Activated naive CD4-positive, alpha-beta T cell treated with Interleukin-2 at 50 U/mL for 16 hours (primary cell): ENCODE data around the gene BNIP3.
A peak's percentile ranks its signal among the peaks of the same experiment; 100 is the strongest.

ENCODE experiments used
- DNase-seq: peaks from one replicate; pipeline ENCODE4 v3.0.0-alpha.2; 2020

The BNIP3 gene

GRCh38 chr10:131981429-131982184, at the start of gene BNIP3:
TSS of gene BNIP3 (minus strand) at chr10:131981923. CDS start at chr10:131981806, 117 bp downstream.
- DNase-seq: peak; percentile 97

DNA sequence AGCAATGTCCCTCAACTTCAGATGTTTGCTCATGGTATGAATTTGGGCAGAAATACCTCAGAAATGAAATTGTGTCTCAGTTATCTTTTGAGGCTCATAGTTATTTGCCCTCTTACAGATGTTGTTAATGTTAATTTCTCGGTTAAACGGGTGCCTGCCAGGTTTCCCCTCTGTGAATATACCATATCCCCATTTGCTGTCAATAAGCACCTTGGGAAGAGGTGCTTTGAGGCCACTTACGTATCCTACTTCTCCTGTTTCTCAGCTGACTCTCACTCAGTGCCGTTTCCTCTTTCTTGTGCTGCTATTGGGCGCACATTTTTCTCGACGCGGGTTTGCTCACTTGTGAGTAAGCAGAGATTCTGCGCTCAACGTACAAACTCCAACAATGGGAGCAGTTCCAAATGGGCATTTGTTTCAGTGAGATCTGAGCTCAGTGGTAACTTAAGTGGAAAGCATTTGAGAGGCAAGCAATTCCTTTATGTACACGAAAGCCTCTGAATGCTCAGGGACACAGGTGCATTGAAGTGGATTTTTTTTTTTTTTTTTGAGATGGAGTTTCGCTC, 49.3 kb upstream of the BNIP3 start:
- DNase-seq: no peak

DNA sequence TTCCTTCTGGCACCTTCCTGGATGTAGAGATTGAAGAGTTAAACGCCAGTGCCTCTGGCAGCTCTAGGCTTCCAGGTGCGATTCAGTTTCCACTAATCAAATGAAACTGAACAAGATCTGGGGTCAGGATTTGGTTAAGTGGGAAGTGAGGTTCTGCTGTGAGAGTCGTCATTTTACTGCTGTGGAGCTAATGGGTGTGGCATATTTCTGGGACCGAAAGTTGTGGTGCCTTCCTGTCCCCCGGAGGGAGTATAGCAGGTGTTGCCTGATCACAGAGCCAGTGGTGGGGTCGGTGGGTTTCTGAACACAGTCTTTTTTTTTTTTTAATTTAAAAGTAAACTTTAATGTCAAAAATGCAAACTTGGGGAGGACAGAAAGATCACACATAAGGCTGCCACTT, 47.0 kb upstream of the BNIP3 start:
- no peak for DNase-seq

DNA sequence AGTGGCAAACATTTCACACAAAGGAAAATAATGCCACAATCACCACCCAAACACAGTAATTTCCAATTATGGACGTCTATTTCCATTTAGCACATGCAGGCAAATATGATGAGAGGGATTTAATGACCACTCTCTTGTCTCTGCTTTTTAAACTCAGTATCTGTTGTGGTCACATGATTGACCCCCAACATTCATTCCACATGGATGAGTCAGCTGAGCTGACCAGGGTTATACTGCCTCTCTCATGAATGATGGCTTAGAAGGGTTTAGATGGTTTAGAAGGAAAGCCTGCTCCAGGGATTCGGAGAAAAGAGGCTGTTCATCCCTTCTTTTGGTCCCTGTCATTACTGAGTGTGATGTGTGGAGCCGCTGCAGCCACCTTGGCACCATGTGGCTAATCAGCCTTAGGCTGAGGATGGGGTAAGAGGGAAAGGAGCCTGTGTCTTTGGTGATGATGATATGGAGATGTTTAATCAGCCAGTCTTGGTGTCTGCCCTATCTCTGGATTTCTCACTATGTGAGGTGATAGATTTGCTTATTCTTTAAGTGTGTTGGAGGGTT, 45.8 kb upstream of the BNIP3 start:
- DNase-seq: no peak

- peak; percentile 78 for DNase-seq
Observed at GRCh38 chr10:132023092-132023811, 41.5 kb upstream of the BNIP3 start.

GRCh38 chr10:132022241-132022640, 40.5 kb upstream of the BNIP3 start:
- no peak for DNase-seq

- DNase-seq: no peak
Observed at GRCh38 chr10:132021504-132022143, 39.9 kb upstream of the BNIP3 start.

- DNase-seq: no peak
Observed at GRCh38 chr10:132021046-132021445, 39.3 kb upstream of the BNIP3 start.

GRCh38 chr10:132020456-132020855, 38.7 kb upstream of the BNIP3 start:
- DNase-seq: no peak

DNA sequence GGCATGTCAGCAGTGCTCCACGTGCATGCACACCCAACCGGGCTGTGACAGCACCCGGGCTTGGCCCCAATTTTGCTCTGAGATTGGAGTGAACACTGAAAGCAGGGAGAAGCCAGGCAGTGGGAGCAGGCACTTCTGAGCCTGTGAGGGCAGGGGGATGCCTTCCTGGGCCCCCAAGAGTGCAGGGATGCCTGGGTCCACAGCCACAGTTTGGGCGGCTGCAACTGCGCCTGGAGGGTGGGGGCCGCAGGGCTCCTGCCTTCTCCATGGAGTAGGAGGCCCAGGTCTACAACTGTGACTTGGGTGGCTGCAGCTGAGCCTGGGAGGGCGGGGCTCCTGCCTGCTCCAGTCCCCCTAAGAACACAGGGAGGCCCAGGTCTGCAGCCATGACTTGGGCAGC, 37.6 kb upstream of the BNIP3 start:
- DNase-seq: no peak

DNA sequence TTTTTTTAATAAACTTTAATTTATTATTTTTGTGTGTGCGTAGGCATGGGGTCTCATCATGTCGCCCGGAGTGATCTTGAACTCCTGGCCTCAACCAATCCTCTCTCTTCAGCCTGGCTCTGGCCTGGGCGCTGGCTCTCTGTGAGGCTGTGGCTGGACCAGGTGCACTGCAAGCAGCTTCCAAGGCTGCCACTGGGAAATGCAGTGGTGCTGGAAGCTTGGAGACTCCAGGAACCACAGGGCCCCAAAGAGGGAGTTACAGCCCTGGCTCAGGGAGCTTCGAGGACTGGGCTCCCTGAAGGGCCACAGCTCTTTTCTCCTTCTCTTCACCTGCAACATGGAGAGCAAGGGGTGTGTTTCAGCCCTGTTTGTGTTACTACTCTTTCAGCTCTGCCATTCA, 36.7 kb upstream of the BNIP3 start:
- no peak for DNase-seq

DNA sequence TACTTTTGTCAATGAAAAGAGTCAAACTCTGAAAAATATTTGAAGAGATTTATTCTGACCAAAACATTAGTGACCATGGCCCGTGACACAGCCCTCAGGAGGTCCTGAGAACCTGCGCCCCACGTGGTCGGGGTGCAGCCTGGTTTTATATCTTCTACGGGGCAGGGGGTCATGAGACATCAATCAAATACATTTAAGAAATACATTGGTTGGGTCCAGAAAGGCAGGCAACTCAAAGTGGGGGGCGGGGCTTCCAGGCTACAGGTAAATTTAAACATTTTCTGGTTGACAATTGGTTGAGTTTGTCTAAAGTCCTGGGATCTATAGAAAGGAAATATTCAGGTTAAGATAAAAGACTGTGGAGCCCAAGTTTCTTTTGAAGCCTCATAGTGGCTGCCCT, 34.8 kb upstream of the BNIP3 start:
- no peak for DNase-seq

- no peak for DNase-seq
Observed at GRCh38 chr10:132011445-132011844, 29.7 kb upstream of the BNIP3 start.

DNA sequence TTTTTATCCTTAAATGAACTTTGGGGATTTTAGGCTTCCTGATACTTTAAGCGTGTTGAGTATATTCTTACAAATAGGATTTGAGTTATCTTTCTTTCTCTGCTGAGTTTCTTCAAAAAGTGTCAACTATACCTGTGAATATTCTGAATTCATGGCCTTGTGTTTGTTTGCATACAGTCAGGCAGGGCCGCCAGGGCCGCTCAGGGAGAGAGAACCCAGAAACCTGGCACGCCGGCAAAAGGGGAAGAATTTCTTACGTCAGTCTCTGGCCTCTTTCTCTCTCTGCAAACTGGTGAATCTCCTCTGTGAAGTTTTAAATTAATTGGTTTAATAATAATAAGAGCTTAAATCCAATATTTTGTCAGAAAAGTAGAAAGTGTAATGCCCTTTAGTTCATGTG, 29.3 kb upstream of the BNIP3 start:
- DNase-seq: no peak

DNA sequence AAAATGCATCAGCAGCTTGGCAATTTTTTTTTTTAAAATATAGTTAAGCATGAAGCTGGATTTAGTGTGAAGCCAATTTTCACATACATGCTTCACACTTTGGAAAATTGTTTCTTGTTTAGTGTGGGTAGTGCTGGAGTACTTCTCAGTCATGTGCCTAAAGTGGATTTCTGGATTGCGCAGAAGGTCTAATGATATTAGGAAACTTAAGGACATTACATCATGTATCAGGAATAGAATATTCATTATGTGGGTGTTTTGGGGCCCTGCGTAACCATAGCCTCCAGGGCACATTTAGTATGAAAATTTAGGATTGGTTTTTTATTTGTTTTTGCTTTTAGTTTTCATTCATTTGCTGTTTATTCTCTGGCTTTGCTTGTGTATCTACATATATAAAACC, 28.8 kb upstream of the BNIP3 start:
- no peak for DNase-seq

DNA sequence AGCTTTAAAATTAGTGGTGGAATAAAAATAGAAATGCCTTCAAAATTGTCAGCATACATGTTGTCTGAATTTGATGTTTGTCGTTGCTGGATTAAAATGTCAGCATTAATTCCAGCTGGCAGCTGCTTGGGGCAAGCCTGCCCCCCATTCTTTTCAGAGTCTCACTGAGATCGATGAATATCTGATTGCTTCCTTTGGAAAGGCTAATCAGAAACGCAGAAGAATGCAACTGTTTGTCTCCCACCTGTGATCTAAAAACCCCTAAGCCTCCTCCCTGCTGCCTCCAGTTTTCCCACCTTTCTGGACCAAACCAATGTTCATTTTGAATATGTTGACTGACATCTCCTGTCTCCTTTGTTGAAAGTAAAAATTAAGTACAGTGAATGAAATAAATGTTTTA, 27.9 kb upstream of the BNIP3 start:
- no peak for DNase-seq

- no peak for DNase-seq
Observed at GRCh38 chr10:132007681-132008080, 26.0 kb upstream of the BNIP3 start.

DNA sequence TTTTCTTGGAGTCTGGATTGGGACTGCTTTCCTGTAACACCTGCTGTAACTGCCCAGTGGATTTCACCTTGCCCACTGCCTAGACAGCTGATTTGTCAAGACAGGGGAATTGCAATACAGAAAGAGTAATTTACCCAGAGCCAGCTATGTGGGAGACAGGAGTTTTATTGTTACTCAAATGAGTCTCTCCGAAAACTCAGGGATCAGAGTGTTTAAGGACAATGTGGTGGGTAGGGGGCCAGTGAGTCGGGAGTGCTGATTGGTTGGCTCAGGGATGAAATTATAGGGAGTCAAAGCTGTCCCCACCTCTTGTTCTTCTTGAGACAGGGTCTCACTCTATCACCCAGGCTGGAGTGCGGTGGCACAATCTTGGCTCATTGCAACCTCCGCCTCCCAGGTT, 25.2 kb upstream of the BNIP3 start:
- DNase-seq: no peak

GRCh38 chr10:132005147-132005546, 23.4 kb upstream of the BNIP3 start:
- DNase-seq: no peak

DNA sequence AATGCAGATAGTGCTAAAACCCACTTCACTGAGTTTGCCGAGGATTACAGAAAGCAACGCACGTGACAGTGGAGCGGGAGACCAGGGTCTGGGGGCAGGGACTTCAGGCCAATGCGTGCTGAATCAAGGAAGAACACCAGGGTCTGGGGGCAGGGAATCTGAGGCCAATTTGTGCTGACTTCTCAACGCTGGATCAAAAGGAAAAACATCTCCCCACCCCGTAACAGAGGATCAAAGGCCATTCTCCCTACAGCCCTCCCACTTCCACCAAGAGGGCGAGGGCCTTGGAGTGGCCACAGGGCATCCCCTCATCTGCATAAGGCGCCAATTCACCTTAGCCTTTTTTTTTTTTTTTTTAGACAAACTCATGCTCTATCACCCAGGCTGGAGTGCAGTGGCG, 22.3 kb upstream of the BNIP3 start:
- no peak for DNase-seq

DNA sequence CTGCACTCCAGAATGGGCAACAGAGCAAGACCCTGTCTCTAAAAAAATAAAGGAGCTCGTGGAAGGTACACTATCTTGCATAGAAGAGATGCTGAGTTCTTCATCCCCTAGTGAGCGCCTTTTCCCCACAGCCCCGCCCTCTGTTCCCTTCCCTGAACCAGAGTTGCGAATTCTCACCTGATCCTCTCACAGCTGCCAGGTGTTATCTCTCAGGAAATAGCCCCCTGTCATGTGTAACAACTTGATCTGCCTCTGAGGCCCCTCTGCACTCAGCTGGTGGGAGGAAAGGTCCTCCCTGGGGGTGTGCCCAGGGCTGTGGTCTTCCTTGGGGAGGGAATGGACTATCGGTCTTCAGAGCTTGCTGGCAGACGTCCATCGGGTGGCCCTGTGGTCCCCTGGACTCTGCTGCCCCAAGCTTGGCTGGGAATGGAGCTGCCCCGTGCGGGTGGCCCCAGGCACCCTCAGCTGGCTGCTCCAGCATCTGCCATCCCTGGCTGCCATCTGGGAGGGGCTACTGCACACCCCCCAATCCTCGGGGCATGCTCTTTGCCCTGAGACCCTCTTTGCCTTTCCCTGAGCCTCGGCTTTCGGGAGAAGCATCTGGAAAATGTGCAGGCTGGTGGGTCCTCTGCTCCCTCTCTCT, 21.7 kb upstream of the BNIP3 start:
- DNase-seq: no peak

- DNase-seq: no peak
Observed at GRCh38 chr10:132002004-132002403, 20.3 kb upstream of the BNIP3 start.
